ENCODE results near the gene PKIG.

Gene PKIG

DNA sequence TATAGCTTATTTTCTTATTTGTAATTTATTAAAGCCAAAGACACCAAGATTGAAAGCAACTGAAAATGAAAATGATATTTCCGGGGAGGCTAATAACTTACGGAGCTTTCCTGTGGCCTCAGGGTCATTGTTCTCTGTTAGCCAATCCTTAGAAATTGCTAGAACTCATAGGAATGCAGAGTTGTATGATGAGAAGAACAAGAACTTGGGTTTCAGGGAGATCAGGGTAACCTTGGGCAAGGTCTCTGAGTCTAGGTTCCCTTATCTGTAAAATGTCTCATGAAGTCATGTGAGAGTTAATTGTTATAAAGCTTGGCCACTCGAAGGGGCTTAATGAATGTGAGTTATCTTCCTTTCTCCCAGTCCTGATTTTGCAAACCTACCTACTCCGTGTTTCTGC, 40.4 kb upstream of the PKIG start:
- in situ Hi-C loops (cut with MboI; ENCODE audit: low pct_unique_long_range_greater_than_20kb, low sequenced_read_pairs, unreplicated experiment): no loop called here
- TF ChIP-seq, protein P1, sequence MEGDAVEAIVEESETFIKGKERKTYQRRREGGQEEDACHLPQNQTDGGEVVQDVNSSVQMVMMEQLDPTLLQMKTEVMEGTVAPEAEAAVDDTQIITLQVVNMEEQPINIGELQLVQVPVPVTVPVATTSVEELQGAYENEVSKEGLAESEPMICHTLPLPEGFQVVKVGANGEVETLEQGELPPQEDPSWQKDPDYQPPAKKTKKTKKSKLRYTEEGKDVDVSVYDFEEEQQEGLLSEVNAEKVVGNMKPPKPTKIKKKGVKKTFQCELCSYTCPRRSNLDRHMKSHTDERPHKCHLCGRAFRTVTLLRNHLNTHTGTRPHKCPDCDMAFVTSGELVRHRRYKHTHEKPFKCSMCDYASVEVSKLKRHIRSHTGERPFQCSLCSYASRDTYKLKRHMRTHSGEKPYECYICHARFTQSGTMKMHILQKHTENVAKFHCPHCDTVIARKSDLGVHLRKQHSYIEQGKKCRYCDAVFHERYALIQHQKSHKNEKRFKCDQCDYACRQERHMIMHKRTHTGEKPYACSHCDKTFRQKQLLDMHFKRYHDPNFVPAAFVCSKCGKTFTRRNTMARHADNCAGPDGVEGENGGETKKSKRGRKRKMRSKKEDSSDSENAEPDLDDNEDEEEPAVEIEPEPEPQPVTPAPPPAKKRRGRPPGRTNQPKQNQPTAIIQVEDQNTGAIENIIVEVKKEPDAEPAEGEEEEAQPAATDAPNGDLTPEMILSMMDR (IDR thresholded peaks at IDR 0.05; ENCODE audit: extremely low read depth, insufficient read depth, missing control alignments): no peak
- DNase-seq (ENCODE audit: low spot score): no peak

DNA sequence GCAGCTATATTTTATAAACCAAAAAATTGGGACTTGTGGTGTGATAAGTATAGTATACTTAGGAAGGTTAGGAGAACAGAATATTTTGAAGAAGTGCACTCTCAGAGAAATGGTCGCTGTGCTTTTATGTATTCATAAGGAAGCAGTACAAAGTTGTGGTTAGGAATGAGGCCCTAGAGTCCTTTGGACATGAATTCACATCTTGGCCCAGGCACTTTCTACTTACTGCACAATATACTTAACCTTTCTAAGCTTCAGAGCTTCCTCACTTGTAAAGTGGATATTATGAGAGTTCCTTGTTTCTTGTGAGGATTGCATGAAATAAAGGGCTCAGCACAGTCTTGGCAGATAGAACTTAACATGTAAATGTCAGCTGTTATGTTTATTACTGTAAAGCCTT, 39.5 kb upstream of the PKIG start:
- in situ Hi-C loops (cut with MboI; ENCODE audit: low pct_unique_long_range_greater_than_20kb, low sequenced_read_pairs, unreplicated experiment): no loop called here
- TF ChIP-seq, protein P1 (IDR thresholded peaks at IDR 0.05; ENCODE audit: extremely low read depth, insufficient read depth, missing control alignments): no peak
- no peak for DNase-seq (ENCODE audit: low spot score)

DNA sequence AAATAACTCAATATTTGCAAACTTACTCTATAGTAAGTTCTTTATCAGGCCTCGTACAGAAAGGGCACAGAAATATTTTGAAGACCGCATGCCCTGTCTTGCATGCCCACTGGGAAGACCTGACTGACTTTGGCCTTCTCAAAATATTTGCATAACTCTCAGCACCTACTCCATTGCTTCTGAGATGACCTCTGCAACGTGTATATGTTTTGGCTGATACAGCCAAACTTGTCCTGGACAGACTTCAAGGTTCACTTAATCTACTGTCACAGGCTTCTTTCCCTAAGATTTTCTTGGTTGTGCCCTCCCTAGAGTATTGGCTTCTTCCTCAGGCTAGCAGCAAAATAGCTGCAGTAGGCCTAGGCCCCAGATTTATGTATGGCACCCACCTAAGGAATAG, 39.0 kb upstream of the PKIG start:
- in situ Hi-C loops (cut with MboI; ENCODE audit: low pct_unique_long_range_greater_than_20kb, low sequenced_read_pairs, unreplicated experiment): no loop called here
- no peak for DNase-seq (ENCODE audit: low spot score)
- TF ChIP-seq, protein P1 (IDR thresholded peaks at IDR 0.05; ENCODE audit: extremely low read depth, insufficient read depth, missing control alignments): no peak

DNA sequence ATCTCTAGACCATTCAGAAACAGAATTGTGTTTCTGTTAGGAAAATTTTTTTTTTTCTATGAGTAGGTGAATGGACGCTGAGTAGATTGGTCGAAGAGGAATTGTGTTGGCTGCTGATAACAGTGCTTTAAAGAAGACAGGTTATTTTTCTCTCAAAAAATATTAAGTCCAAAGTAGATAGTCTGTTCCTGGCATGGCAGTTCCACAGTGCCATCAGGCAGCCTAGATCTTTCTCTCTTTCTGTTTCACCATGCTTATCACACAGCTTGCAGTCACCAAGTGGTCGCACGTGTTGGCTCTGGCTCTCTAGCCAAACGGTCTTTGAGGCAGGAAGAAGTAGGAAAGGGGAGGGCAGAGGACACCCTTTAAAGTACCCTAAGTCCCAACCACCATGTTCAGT, 38.1 kb upstream of the PKIG start:
- no peak for DNase-seq (ENCODE audit: low spot score)
- TF ChIP-seq, protein P1 (IDR thresholded peaks at IDR 0.05; ENCODE audit: extremely low read depth, insufficient read depth, missing control alignments): no peak

DNA sequence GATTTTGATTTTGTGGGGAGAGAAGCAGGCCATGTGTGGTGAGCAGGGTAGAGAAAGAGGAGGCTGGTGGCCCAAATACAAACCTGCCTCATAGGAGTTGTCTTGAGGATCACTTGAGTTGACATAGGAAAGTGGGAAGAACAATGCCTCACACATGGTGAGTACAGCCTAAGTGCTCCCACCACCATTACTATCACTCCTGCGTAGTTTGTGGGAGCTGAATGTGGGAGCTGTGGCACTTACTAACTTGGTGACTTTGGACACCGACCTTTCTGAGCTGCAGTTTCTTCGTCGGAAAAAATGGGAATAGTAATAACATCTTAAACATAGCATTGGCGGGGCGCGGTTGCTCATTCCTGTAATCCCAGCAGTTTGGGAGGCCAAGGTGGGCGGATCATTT, 35.0 kb upstream of the PKIG start:
- in situ Hi-C loops (cut with MboI; ENCODE audit: low pct_unique_long_range_greater_than_20kb, low sequenced_read_pairs, unreplicated experiment): no loop called here
- DNase-seq (ENCODE audit: low spot score): no peak
- TF ChIP-seq, protein P1 (IDR thresholded peaks at IDR 0.05; ENCODE audit: extremely low read depth, insufficient read depth, missing control alignments): no peak

More for the DNA sequence above, 38.1 kb upstream of the PKIG start:
- in situ Hi-C loops (cut with MboI; ENCODE audit: low pct_unique_long_range_greater_than_20kb, low sequenced_read_pairs, unreplicated experiment): no loop called here

DNA sequence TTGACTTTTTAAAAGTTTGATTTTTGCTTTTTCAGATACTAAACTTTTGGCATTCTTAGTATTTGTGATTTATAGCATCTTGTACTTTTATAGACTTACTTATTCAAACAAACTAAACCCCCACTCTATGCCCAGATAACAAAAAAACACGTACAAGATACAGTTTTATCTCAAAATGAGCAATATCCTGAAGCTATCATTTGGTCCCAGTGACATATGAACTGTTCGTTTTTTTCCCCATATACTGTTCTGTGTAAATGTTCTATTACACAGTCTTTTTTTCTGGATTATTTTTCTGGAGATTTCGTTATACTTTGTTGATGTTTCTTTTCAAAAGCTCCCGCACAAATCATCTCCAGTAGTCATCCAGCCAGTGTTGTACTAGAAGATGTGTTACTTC, 33.3 kb upstream of the PKIG start:
- TF ChIP-seq, protein P1 (IDR thresholded peaks at IDR 0.05; ENCODE audit: extremely low read depth, insufficient read depth, missing control alignments): no peak
- in situ Hi-C loops (cut with MboI; ENCODE audit: low pct_unique_long_range_greater_than_20kb, low sequenced_read_pairs, unreplicated experiment): no loop called here
- no peak for DNase-seq (ENCODE audit: low spot score)

DNA sequence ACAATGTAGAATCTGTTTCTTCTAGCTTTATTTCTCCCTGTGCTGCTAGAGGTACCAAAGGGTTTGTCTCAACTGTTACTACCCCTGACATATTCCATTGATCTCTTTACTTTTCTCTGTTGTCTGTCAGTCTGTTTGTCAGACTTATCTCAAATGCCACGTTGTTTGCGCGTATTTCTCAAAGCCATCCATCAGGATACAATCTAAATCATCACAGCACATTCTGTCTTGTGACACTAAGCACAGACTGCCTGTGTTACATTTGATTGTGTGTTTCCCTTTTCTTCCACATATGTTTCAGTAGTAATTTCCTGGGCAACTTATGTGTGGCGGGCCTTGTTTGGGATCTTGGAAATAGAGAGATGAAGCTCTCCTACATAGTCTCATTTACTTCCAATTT, 30.3 kb upstream of the PKIG start:
- in situ Hi-C loops (cut with MboI; ENCODE audit: low pct_unique_long_range_greater_than_20kb, low sequenced_read_pairs, unreplicated experiment): no loop called here
- DNase-seq (ENCODE audit: low spot score): no peak
- TF ChIP-seq, protein P1 (IDR thresholded peaks at IDR 0.05; ENCODE audit: extremely low read depth, insufficient read depth, missing control alignments): no peak
